ENCODE results near the gene SETD9. TPM values are rescaled to one million over a fixed set of nuclear protein-coding genes. Genes with fewer than 3 reads are reported as not detected.

The SETD9 gene
- total and polyA plus RNA-seq, 7 donors: 6.6 to 34.2 (median 23.7) TPM

DNA sequence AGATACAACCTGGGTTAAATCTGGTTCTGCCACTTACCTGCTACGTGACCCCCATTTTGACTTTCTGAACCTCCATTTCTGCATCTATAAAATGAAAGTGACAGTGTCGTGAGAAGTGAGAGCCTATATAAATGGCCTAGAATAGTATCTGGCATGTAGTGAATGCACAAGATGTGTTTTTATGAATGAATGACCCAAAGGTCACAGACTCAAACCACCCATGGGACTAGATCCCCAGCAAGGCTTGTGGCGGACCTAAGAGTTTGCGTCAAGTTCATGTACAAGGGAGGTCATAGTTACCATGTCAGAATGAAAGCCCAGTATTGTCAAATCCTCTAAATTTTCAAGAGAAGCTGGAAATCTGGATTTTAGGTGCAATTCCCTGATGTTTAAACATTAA is 11.2 kb upstream of the SETD9 start:
- H3K4me1 ChIP-seq: no peaks in the 10 kb centered on the region
- WGBS, 2 donors: 91 to 92% methylated on average over 4 of the region's 4 CpGs
- H3K27me3 ChIP-seq: no peaks in the 10 kb centered on the region
- no peak overlapping the region for H3K4me3 ChIP-seq
- no peaks in the 10 kb centered on the region for H3K9me3 ChIP-seq
- no peak for DNase-seq
- intact Hi-C loops (cut with DNase I): no loop called here
- peaks cover 0 to 14% (median 1%) of the 10 kb centered on the region in 4 donors for H3K36me3 ChIP-seq
- no peak for TF ChIP-seq EP300 (IDR thresholded peaks at IDR 0.05)
- TF ChIP-seq POLR2A (IDR thresholded peaks at IDR 0.05): no peak
- no peak overlapping the region for H3K27ac ChIP-seq

- Histone ChIP-seq H3K4me3 (no peak overlapping the region), H3K9me3 (no peaks in the 10 kb centered on the region), H3K4me1 (no peaks in the 10 kb centered on the region), H3K27ac (no peak overlapping the region), H3K27me3 (no peaks in the 10 kb centered on the region), H3K36me3 (no peaks in the 10 kb centered on the region)
- WGBS, 2 donors: 57 to 60% methylated on average over 4 of the region's 4 CpGs
- intact Hi-C loops (cut with DNase I): loop anchor here (2.0 to 10.0 kb wide), 3 partner anchors 237 to 906 kb away; partner anchors contain the start of gene IL6ST
- no peak for TF ChIP-seq POLR2A (IDR thresholded peaks at IDR 0.05)
- TF ChIP-seq POLR2AphosphoS5 (IDR thresholded peaks at IDR 0.05): no peak
- TF ChIP-seq EP300 (IDR thresholded peaks at IDR 0.05): no peak
- no peak for TF ChIP-seq CTCF (IDR thresholded peaks at IDR 0.05)
- no peak for DNase-seq
These were observed 9.0 kb upstream of the SETD9 start for GRCh38 chr5:56900395-56900794.

DNA sequence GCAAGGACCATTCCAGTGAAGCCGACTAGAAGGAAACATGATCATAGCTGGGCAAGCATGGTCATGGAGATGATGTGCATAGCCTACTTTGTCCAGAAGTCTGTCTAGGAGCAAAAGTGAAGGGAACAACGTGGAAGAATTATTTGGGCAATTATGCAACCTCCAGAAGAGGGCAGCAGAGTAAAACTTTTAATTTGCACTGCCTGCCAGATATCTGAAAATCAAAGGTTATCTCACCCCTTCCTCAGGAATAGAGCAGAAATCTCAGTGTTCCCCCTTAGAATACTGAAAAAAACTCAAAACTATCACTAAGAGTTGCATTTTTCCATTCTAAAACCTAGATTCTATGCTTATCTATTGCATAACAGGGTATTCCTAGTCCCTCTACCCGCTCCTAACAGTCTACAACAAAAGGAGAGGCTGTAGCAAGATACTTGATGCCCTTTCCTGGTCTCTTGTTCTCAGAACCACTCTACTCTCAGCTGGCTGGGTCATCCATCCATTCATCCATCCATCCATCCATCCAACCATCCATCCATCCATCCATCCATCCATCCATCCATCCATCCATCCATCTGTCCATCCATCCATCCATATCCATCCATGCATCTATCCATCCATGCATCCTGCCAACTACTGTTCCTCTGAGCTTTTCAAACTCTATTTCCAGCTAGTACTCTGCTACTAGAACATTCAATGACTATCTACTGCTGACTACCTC is 8.4 kb upstream of the SETD9 start:
- TF ChIP-seq EP300 (IDR thresholded peaks at IDR 0.05) (no peak), POLR2AphosphoS5 (IDR thresholded peaks at IDR 0.05) (no peak), POLR2A (IDR thresholded peaks at IDR 0.05) (no peak), CTCF (IDR thresholded peaks at IDR 0.05) (peak; percentile 54 to 64 (median 60))
- Histone ChIP-seq H3K36me3 (no peaks in the 10 kb centered on the region), H3K4me1 (no peaks in the 10 kb centered on the region), H3K27ac (no peak overlapping the region), H3K4me3 (no peak overlapping the region), H3K9me3 (no peaks in the 10 kb centered on the region), H3K27me3 (no peaks in the 10 kb centered on the region)
- intact Hi-C loops (cut with DNase I): loop anchor here (2.0 to 10.0 kb wide), 3 partner anchors 236 to 906 kb away; partner anchors contain the start of gene IL6ST
- no peak for DNase-seq
- WGBS, 2 donors: 35% methylated on average over 3 of the region's 3 CpGs

GRCh38 chr5:56908942-56909293 is 478 bp upstream of the SETD9 start:
- Histone ChIP-seq H3K27me3 (no peaks in the 10 kb centered on the region), H3K4me1 (peaks cover 0 to 9% (median 7%) of the 10 kb centered on the region in 4 donors), H3K27ac (peak overlapping the region; percentile 90 to 98 (median 96)), H3K36me3 (no peaks in the 10 kb centered on the region), H3K4me3 (peak overlapping the region; percentile 54 to 73 (median 69)), H3K9me3 (no peaks in the 10 kb centered on the region)
- TF ChIP-seq POLR2A (IDR thresholded peaks at IDR 0.05) (no peak), EP300 (IDR thresholded peaks at IDR 0.05) (no peak), POLR2AphosphoS5 (IDR thresholded peaks at IDR 0.05) (no peak), CTCF (IDR thresholded peaks at IDR 0.05) (no peak)
- intact Hi-C loops (cut with DNase I): loop anchor here (2.0 to 10.0 kb wide), 4 partner anchors 92 to 914 kb away; partner anchors contain the start of genes IL6ST and MAP3K1
- 1% methylated on average over 19 of the region's 19 CpGs for WGBS, 2 donors
- no peak for DNase-seq

DNA sequence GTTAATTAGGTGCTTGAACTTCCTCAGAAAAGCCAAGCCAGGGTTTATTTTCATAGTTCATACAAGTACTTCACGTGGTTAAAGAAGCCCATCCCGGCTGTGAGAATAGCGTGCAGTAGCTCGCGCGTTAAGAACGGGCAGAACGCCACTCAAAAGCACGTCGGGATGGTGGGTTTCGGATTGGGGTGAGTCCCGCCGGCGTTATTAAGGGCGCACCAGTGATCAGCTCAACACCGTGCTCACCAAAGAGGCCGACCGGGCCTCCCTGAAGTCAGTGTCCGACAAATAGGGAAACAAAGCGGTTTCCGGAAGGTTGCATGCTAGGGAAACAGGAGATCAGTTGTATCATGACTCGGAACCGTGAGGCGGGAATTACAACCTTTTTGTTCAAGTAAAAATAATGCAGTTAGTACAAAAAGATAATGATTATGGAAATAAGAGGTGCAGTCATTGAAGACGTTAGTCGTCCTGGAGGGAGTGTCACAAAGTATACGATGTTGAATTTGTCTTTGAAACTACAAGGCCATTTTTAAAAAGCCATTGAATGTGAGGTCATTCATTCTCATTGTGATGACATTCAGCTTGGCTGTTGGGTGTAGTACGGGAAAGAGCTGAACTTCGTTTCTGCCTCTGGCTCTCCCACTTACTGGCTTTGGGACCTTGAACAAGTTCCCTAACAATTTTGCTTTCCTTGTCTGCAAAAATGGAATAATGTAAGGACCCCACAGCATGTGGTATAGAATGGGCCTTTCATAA is 992 bp downstream of the SETD9 start:
- H3K9me3 ChIP-seq: no peaks in the 10 kb centered on the region
- 1% methylated on average over 29 of the region's 29 CpGs for WGBS, 2 donors
- peaks cover 0 to 9% (median 7%) of the 10 kb centered on the region in 4 donors for H3K4me1 ChIP-seq
- no peak for TF ChIP-seq POLR2AphosphoS5 (IDR thresholded peaks at IDR 0.05)
- TF ChIP-seq POLR2A (IDR thresholded peaks at IDR 0.05): no peak
- no peak for TF ChIP-seq CTCF (IDR thresholded peaks at IDR 0.05)
- no peak for TF ChIP-seq EP300 (IDR thresholded peaks at IDR 0.05)
- H3K27me3 ChIP-seq: no peaks in the 10 kb centered on the region
- H3K36me3 ChIP-seq: no peaks in the 10 kb centered on the region
- peak overlapping the region; percentile 54 to 73 (median 69) for H3K4me3 ChIP-seq
- intact Hi-C loops (cut with DNase I): loop anchor here (1.0 to 5.0 kb wide), 2 partner anchors 41 to 1547 kb away; no protein-coding TSS in a partner anchor
- H3K27ac ChIP-seq: peak overlapping the region; percentile 90 to 98 (median 96)
- DNase-seq: peak; percentile 77
